ENCODE measurements around the gene ARIH1. TPM values are rescaled to one million over a fixed set of nuclear protein-coding genes. Genes with fewer than 3 reads are reported as not detected.

ARIH1 gene
- total and polyA plus RNA-seq, 2 experiments from 2014 or later: 30.5 to 48.6 TPM

DNA sequence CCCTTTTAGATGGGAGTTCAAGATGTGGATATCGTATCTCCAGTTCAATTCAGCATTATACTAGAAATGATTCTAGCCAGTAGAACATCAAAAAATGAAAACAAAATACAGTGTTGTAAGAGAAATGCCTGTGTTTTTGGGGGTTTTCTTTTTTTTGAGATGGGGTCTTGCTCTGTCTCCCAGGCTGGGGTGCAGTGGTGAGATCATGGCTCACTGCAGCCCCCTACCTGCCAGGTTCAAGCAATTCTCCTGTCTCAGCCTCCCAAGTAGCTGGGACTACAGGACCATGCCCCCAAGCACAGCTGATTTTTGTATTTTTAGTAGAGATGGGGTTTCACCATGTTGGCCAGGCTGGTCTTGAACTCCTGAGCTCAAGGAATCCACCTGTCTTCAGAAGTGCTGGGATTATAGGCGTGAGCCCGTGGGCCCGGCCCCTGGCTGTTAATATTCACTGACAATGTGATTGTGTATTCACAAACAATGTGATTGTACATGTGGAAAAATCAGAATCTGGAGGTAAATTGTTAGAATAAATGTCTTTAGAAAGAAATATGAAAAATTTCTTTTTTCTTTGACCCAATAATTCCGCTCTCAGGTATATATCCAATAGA lies 59.0 kb downstream of the ARIH1 start:
- H3K9me2 ChIP-seq (ENCODE audit: insufficient read depth): no peaks in the 10 kb centered on the region
- Mint-ChIP-seq H3K4me1 (no peaks in the 10 kb centered on the region), H3K27me3 (ENCODE audit: insufficient read depth, low read depth, poor library complexity) (no peaks in the 10 kb centered on the region), H3K9me3 (no peaks in the 10 kb centered on the region), H3K27ac (no peak overlapping the region), H3K4me3 (no peak overlapping the region), H3K36me3 (ENCODE audit: low read depth) (peaks cover 5% of the 10 kb centered on the region; the same call in 2 of the 3 replicates)
- no peak overlapping the region for H3K4me3 ChIP-seq
- H2AFZ ChIP-seq: no peak overlapping the region
- no peaks in the 10 kb centered on the region for H3F3A ChIP-seq (replicated peaks; ENCODE audit: low read depth)
- no peaks in the 10 kb centered on the region for H3K27me3 ChIP-seq (ENCODE audit: insufficient read depth)
- DNase-seq (ENCODE audit: low spot score): peak; percentile 55
- ATAC-seq: peak; percentile 95
- peaks cover 51% of the 10 kb centered on the region for H3K79me2 ChIP-seq (replicated peaks; ENCODE audit: insufficient read depth)
- H4K20me1 ChIP-seq (replicated peaks; ENCODE audit: insufficient read depth): peaks cover 19% of the 10 kb centered on the region
- H3K4me2 ChIP-seq: no peak overlapping the region
- no peaks in the 10 kb centered on the region for H3K36me3 ChIP-seq (ENCODE audit: insufficient read depth)
- TF ChIP-seq, protein P1, sequence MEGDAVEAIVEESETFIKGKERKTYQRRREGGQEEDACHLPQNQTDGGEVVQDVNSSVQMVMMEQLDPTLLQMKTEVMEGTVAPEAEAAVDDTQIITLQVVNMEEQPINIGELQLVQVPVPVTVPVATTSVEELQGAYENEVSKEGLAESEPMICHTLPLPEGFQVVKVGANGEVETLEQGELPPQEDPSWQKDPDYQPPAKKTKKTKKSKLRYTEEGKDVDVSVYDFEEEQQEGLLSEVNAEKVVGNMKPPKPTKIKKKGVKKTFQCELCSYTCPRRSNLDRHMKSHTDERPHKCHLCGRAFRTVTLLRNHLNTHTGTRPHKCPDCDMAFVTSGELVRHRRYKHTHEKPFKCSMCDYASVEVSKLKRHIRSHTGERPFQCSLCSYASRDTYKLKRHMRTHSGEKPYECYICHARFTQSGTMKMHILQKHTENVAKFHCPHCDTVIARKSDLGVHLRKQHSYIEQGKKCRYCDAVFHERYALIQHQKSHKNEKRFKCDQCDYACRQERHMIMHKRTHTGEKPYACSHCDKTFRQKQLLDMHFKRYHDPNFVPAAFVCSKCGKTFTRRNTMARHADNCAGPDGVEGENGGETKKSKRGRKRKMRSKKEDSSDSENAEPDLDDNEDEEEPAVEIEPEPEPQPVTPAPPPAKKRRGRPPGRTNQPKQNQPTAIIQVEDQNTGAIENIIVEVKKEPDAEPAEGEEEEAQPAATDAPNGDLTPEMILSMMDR (conservative IDR thresholded peaks at IDR 0.05; ENCODE audit: low read depth in 2 of 2): peak; percentile 73 to 76
- TF ChIP-seq STAT1 (IDR thresholded peaks at IDR 0.05; ENCODE audit: unreplicated experiment): no peak
- H3K4me1 ChIP-seq (ENCODE audit: insufficient read depth): no peaks in the 10 kb centered on the region
- H3K27ac ChIP-seq (ENCODE audit: low read depth): no peak overlapping the region

DNA sequence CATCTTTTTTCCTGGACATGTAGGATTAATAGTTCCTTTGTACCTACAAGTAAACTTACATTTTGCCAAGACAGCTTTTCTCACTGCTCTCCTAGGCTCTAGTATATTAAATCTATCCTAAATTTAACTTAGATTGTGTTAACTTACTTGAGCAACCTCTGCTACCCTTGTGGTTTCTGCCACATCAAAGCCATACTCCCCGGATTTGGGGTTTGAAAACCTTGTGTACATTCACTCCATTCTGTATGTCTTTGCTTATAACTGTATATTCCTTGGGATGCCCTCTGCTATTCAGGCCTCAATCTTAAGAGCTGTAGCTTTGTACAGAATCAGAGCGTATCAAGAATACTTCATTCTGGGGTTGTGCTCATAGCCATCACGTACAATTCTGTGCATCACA lies 60.4 kb downstream of the ARIH1 start:
- no peak overlapping the region for H3K27ac Mint-ChIP-seq
- H3K4me3 ChIP-seq: no peak overlapping the region
- ATAC-seq: no peak
- H3K9me2 ChIP-seq (ENCODE audit: insufficient read depth): no peaks in the 10 kb centered on the region
- H3F3A ChIP-seq (replicated peaks; ENCODE audit: low read depth): no peaks in the 10 kb centered on the region
- H3K36me3 ChIP-seq (ENCODE audit: insufficient read depth): no peaks in the 10 kb centered on the region
- H3K4me2 ChIP-seq: no peak overlapping the region
- H3K79me2 ChIP-seq (replicated peaks; ENCODE audit: insufficient read depth): peaks cover 50% of the 10 kb centered on the region
- H4K20me1 ChIP-seq (replicated peaks; ENCODE audit: insufficient read depth): peaks cover 19% of the 10 kb centered on the region
- H3K4me3 Mint-ChIP-seq: no peak overlapping the region
- H3K4me1 Mint-ChIP-seq: no peaks in the 10 kb centered on the region
- no peaks in the 10 kb centered on the region for H3K4me1 ChIP-seq (ENCODE audit: insufficient read depth)
- H3K9me3 Mint-ChIP-seq: peaks cover 5% of the 10 kb centered on the region
- no peaks in the 10 kb centered on the region for H3K27me3 Mint-ChIP-seq (ENCODE audit: insufficient read depth, low read depth, poor library complexity)
- H2AFZ ChIP-seq: no peak overlapping the region
- H3K36me3 Mint-ChIP-seq (ENCODE audit: low read depth): peaks cover 18% of the 10 kb centered on the region
- H3K27me3 ChIP-seq (ENCODE audit: insufficient read depth): no peaks in the 10 kb centered on the region
- DNase-seq (ENCODE audit: low spot score): no peak
- TF ChIP-seq ZNF114 (CRISPR knock-in tag; IDR thresholded peaks at IDR 0.05) (no peak), POLR2AphosphoS5 (IDR thresholded peaks at IDR 0.05; ENCODE audit: low read depth) (no peak)
- TF ChIP-seq, protein P2, sequence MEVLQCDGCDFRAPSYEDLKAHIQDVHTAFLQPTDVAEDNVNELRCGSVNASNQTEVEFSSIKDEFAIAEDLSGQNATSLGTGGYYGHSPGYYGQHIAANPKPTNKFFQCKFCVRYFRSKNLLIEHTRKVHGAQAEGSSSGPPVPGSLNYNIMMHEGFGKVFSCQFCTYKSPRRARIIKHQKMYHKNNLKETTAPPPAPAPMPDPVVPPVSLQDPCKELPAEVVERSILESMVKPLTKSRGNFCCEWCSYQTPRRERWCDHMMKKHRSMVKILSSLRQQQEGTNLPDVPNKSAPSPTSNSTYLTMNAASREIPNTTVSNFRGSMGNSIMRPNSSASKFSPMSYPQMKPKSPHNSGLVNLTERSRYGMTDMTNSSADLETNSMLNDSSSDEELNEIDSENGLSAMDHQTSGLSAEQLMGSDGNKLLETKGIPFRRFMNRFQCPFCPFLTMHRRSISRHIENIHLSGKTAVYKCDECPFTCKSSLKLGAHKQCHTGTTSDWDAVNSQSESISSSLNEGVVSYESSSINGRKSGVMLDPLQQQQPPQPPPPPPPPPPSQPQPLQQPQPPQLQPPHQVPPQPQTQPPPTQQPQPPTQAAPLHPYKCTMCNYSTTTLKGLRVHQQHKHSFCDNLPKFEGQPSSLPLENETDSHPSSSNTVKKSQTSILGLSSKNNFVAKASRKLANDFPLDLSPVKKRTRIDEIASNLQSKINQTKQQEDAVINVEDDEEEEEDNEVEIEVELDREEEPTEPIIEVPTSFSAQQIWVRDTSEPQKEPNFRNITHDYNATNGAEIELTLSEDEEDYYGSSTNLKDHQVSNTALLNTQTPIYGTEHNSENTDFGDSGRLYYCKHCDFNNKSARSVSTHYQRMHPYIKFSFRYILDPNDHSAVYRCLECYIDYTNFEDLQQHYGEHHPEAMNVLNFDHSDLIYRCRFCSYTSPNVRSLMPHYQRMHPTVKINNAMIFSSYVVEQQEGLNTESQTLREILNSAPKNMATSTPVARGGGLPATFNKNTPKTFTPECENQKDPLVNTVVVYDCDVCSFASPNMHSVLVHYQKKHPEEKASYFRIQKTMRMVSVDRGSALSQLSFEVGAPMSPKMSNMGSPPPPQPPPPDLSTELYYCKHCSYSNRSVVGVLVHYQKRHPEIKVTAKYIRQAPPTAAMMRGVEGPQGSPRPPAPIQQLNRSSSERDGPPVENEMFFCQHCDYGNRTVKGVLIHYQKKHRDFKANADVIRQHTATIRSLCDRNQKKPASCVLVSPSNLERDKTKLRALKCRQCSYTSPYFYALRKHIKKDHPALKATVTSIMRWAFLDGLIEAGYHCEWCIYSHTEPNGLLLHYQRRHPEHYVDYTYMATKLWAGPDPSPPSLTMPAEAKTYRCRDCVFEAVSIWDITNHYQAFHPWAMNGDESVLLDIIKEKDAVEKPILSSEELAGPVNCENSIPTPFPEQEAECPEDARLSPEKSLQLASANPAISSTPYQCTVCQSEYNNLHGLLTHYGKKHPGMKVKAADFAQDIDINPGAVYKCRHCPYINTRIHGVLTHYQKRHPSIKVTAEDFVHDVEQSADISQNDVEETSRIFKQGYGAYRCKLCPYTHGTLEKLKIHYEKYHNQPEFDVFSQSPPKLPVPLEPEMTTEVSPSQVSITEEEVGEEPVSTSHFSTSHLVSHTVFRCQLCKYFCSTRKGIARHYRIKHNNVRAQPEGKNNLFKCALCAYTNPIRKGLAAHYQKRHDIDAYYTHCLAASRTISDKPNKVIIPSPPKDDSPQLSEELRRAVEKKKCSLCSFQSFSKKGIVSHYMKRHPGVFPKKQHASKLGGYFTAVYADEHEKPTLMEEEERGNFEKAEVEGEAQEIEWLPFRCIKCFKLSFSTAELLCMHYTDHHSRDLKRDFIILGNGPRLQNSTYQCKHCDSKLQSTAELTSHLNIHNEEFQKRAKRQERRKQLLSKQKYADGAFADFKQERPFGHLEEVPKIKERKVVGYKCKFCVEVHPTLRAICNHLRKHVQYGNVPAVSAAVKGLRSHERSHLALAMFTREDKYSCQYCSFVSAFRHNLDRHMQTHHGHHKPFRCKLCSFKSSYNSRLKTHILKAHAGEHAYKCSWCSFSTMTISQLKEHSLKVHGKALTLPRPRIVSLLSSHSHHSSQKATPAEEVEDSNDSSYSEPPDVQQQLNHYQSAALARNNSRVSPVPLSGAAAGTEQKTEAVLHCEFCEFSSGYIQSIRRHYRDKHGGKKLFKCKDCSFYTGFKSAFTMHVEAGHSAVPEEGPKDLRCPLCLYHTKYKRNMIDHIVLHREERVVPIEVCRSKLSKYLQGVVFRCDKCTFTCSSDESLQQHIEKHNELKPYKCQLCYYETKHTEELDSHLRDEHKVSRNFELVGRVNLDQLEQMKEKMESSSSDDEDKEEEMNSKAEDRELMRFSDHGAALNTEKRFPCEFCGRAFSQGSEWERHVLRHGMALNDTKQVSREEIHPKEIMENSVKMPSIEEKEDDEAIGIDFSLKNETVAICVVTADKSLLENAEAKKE (CRISPR knock-in tag; IDR thresholded peaks at IDR 0.05): no peak
- TF ChIP-seq, protein P3, sequence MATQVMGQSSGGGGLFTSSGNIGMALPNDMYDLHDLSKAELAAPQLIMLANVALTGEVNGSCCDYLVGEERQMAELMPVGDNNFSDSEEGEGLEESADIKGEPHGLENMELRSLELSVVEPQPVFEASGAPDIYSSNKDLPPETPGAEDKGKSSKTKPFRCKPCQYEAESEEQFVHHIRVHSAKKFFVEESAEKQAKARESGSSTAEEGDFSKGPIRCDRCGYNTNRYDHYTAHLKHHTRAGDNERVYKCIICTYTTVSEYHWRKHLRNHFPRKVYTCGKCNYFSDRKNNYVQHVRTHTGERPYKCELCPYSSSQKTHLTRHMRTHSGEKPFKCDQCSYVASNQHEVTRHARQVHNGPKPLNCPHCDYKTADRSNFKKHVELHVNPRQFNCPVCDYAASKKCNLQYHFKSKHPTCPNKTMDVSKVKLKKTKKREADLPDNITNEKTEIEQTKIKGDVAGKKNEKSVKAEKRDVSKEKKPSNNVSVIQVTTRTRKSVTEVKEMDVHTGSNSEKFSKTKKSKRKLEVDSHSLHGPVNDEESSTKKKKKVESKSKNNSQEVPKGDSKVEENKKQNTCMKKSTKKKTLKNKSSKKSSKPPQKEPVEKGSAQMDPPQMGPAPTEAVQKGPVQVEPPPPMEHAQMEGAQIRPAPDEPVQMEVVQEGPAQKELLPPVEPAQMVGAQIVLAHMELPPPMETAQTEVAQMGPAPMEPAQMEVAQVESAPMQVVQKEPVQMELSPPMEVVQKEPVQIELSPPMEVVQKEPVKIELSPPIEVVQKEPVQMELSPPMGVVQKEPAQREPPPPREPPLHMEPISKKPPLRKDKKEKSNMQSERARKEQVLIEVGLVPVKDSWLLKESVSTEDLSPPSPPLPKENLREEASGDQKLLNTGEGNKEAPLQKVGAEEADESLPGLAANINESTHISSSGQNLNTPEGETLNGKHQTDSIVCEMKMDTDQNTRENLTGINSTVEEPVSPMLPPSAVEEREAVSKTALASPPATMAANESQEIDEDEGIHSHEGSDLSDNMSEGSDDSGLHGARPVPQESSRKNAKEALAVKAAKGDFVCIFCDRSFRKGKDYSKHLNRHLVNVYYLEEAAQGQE (IDR thresholded peaks at IDR 0.05; ENCODE audit: unreplicated experiment): no peak
- TF ChIP-seq, protein P4, sequence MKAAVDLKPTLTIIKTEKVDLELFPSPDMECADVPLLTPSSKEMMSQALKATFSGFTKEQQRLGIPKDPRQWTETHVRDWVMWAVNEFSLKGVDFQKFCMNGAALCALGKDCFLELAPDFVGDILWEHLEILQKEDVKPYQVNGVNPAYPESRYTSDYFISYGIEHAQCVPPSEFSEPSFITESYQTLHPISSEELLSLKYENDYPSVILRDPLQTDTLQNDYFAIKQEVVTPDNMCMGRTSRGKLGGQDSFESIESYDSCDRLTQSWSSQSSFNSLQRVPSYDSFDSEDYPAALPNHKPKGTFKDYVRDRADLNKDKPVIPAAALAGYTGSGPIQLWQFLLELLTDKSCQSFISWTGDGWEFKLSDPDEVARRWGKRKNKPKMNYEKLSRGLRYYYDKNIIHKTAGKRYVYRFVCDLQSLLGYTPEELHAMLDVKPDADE (IDR thresholded peaks at IDR 0.05): no peak
- H3K27ac ChIP-seq (ENCODE audit: low read depth): no peak overlapping the region
